HG03103 (cell line): ENCODE results near the gene ZDBF2.
"Not testable (repeated sequence)": the region's sequence is repeated elsewhere in the genome, so short reads cannot be mapped to it uniquely, and the experiment has no call there.

Source experiments
- ATAC-seq: cut with Tn5 transposase; IDR thresholded peaks from one replicate; pipeline ENCODE4 v1.9.1; 2021; ENCODE audit warnings: low read depth; ENCODE audit not compliant: unreplicated experiment

Gene ZDBF2

GRCh38 chr2:206274434-206275311 is at the start of gene ZDBF2:
Gene ZDBF2 (plus strand): TSS chr2:206274663. CDS start chr2:206281850, 7,187 bp downstream.
- peak; percentile 72 for ATAC-seq

GRCh38 chr2:206225435-206226232 is 48.8 kb upstream of the ZDBF2 start:
- ATAC-seq, result peak; percentile 79

GRCh38 chr2:206228636-206229035 is 45.8 kb upstream of the ZDBF2 start:
- ATAC-seq, result not testable (repeated sequence)

- no peak for ATAC-seq
These were observed 44.8 kb upstream of the ZDBF2 start for GRCh38 chr2:206229642-206230041.

- ATAC-seq, result no peak
These were observed 44.3 kb upstream of the ZDBF2 start for GRCh38 chr2:206230060-206230762.

GRCh38 chr2:206231669-206232286 is 42.7 kb upstream of the ZDBF2 start:
- ATAC-seq, result no peak

- no peak for ATAC-seq
These were observed 42.0 kb upstream of the ZDBF2 start for GRCh38 chr2:206232287-206233035.

GRCh38 chr2:206239157-206239556 is 35.3 kb upstream of the ZDBF2 start:
- ATAC-seq, result no peak

- no peak for ATAC-seq
These were observed 34.1 kb upstream of the ZDBF2 start for GRCh38 chr2:206240327-206240726.

GRCh38 chr2:206241736-206242135 is 32.7 kb upstream of the ZDBF2 start:
- ATAC-seq, result no peak

- no peak for ATAC-seq
These were observed 29.2 kb upstream of the ZDBF2 start for GRCh38 chr2:206245265-206245672.

GRCh38 chr2:206250041-206250897 is 24.2 kb upstream of the ZDBF2 start:
- no peak for ATAC-seq

- no peak for ATAC-seq
These were observed 21.2 kb upstream of the ZDBF2 start for GRCh38 chr2:206253125-206253776.

GRCh38 chr2:206253777-206254166 is 20.7 kb upstream of the ZDBF2 start:
- ATAC-seq, result no peak

- ATAC-seq, result no peak
These were observed 19.5 kb upstream of the ZDBF2 start for GRCh38 chr2:206255003-206255402.

GRCh38 chr2:206256706-206257205 is 17.7 kb upstream of the ZDBF2 start:
- no peak for ATAC-seq

GRCh38 chr2:206257350-206257749 is 17.1 kb upstream of the ZDBF2 start:
- no peak for ATAC-seq

- ATAC-seq, result no peak
These were observed 16.6 kb upstream of the ZDBF2 start for GRCh38 chr2:206257861-206258260.
